ENCODE data around the gene ACTL8. TPM values are rescaled to one million over a fixed set of nuclear protein-coding genes. Genes with fewer than 3 reads are reported as not detected.

ACTL8 gene
- total RNA-seq, 1 donor from 2014 or later = not detected

DNA sequence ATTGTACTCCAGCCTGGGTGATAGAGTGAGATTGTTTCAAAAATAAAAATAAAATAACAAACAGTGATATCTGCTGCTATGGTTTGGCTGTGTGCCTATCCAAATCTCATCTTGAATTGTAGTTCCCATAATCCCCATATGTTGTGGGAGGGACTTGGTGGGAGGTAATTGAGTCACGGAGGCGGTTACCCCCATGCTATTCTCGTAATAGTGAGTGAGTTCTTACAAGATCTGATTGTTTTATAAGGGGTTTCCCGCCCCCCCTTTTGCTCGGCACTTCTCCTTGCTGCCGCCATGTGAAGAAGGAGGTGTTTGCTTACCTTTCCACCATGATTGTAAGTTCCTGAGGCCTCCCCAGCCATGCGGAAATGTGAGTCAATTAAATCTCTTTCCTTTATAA is 47.8 kb downstream of the ACTL8 start:
- Mint-ChIP-seq H3K4me3 (ENCODE audit: unreplicated experiment) (no peak overlapping the region), H3K36me3 (ENCODE audit: unreplicated experiment) (no peaks in the 10 kb centered on the region), H3K27me3 (ENCODE audit: unreplicated experiment) (peaks cover 4% of the 10 kb centered on the region), H3K27ac (ENCODE audit: unreplicated experiment) (no peak overlapping the region), H3K4me1 (ENCODE audit: low read depth, unreplicated experiment) (peaks cover 21% of the 10 kb centered on the region), H3K9me3 (ENCODE audit: unreplicated experiment) (peaks cover 4% of the 10 kb centered on the region)
- TF ChIP-seq, protein P1, sequence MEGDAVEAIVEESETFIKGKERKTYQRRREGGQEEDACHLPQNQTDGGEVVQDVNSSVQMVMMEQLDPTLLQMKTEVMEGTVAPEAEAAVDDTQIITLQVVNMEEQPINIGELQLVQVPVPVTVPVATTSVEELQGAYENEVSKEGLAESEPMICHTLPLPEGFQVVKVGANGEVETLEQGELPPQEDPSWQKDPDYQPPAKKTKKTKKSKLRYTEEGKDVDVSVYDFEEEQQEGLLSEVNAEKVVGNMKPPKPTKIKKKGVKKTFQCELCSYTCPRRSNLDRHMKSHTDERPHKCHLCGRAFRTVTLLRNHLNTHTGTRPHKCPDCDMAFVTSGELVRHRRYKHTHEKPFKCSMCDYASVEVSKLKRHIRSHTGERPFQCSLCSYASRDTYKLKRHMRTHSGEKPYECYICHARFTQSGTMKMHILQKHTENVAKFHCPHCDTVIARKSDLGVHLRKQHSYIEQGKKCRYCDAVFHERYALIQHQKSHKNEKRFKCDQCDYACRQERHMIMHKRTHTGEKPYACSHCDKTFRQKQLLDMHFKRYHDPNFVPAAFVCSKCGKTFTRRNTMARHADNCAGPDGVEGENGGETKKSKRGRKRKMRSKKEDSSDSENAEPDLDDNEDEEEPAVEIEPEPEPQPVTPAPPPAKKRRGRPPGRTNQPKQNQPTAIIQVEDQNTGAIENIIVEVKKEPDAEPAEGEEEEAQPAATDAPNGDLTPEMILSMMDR (IDR thresholded peaks at IDR 0.05; ENCODE audit: partially characterized antibody, unreplicated experiment) = no peak
- DNase-seq = no peak

DNA sequence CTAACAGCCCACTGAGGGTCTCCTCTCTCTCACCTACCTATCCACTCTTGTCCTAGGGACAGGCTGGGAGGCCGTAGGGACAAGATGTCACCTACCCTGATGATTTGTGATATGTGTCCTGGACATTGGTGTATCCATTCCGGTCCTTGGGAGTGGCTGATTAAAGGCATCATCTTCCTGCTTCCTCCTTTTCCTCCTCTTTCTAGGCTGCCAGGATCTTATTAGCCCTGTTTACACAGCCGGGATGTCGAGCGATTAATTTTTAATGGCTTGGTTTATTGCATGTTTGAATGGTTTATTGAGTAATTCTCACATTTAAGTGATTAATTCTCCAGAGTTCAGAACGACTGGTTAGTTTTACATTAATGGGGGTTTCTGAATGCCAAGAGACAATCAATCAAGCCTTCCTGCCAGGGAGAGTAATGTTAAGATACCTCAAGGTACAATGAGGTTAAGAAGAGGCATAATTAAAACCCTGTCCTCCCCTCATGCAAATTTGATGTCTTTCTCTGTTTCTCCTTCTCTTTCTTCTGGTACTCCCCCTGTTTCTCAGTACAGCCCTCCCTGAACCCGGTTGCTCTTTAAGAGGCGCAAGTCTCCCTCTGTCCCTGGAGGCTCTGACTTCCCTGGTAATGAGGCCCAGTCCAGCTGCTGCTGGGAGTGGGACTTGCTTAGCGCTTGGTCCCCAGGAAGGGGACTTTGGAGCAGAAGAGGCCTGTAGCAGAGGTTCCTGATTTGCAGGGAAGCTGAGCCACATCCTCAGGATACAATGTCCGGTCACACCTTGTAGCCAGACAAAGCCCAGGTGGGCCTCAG is 50.9 kb downstream of the ACTL8 start:
- H3K4me3 Mint-ChIP-seq (ENCODE audit: unreplicated experiment) = peak overlapping the region; percentile 22
- peaks cover 10% of the 10 kb centered on the region for H3K4me1 Mint-ChIP-seq (ENCODE audit: low read depth, unreplicated experiment)
- TF ChIP-seq, protein P1 (IDR thresholded peaks at IDR 0.05; ENCODE audit: partially characterized antibody, unreplicated experiment) = no peak
- no peaks in the 10 kb centered on the region for H3K36me3 Mint-ChIP-seq (ENCODE audit: unreplicated experiment)
- DNase-seq = no peak
- H3K27me3 Mint-ChIP-seq (ENCODE audit: unreplicated experiment) = peaks cover 4% of the 10 kb centered on the region
- H3K27ac Mint-ChIP-seq (ENCODE audit: unreplicated experiment) = no peak overlapping the region
- H3K9me3 Mint-ChIP-seq (ENCODE audit: unreplicated experiment) = peaks cover 4% of the 10 kb centered on the region

DNA sequence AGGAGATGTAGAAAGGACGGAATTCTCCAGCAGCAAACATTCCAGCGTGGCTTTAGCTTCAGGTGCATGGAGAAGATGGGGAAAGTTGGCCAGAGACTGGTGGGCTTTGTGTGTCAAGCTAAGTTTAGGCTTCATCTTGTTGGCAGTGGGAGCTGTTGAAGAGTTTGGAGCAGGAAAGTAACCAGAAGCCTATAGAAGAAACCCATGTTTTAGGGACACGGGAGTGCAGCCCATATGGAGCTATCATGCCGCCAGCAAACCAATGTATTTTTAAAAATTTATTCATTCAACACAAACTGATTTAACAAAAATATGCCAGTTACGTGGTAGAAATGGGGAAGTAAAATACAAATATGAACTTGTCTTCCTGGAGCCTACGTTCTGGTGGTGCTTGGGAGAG is 53.7 kb downstream of the ACTL8 start:
- TF ChIP-seq, protein P1 (IDR thresholded peaks at IDR 0.05; ENCODE audit: partially characterized antibody, unreplicated experiment) = no peak
- H3K9me3 Mint-ChIP-seq (ENCODE audit: unreplicated experiment) = peaks cover 4% of the 10 kb centered on the region
- H3K27me3 Mint-ChIP-seq (ENCODE audit: unreplicated experiment) = peaks cover 5% of the 10 kb centered on the region
- peaks cover 10% of the 10 kb centered on the region for H3K4me1 Mint-ChIP-seq (ENCODE audit: low read depth, unreplicated experiment)
- DNase-seq = no peak
- no peaks in the 10 kb centered on the region for H3K36me3 Mint-ChIP-seq (ENCODE audit: unreplicated experiment)
- no peak overlapping the region for H3K4me3 Mint-ChIP-seq (ENCODE audit: unreplicated experiment)
- H3K27ac Mint-ChIP-seq (ENCODE audit: unreplicated experiment) = no peak overlapping the region

DNA sequence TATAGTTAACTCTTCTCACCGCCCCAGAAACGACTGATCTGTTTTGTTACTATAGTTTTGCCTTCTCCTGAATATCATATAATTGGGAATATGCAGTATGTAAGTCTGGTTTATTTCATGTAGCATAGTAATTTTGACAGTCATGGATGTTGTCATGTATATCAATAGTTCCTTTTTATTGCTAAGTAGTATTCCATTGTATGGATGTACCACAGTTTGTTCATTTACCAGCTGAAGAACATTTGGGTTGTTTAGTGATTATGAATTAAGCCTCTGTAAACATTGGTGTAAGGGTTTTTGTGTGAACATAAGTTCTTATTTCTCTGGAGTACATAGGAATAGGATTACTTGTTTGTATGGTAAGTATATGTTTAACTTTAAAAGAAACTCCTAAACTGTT is 55.5 kb downstream of the ACTL8 start:
- H3K4me1 Mint-ChIP-seq (ENCODE audit: low read depth, unreplicated experiment) = peaks cover 10% of the 10 kb centered on the region

DNA sequence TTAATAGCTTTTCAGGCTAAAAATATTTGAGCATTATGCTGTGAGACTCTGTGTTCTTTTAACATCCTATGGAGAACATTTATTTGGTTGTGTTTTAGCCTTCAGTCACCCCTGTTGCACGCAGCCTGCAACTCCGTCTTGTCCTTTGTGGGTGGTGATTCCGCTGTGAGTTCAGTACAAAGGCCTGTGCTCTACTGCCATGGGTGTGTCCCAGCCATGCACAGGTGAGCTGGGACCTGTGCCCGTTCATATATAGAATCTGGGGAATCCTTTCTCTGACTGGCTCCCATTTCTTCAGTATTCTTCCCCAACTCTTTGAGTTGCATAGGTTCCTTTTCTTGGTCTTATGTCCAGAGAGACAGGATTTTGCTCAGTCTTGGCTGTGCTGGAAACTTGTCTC is 61.4 kb downstream of the ACTL8 start:
- H3K9me3 Mint-ChIP-seq (ENCODE audit: unreplicated experiment) = no peaks in the 10 kb centered on the region
- no peak overlapping the region for H3K4me3 Mint-ChIP-seq (ENCODE audit: unreplicated experiment)
- TF ChIP-seq, protein P1 (IDR thresholded peaks at IDR 0.05; ENCODE audit: partially characterized antibody, unreplicated experiment) = no peak
- H3K36me3 Mint-ChIP-seq (ENCODE audit: unreplicated experiment) = no peaks in the 10 kb centered on the region
- no peak for DNase-seq
- H3K27ac Mint-ChIP-seq (ENCODE audit: unreplicated experiment) = no peak overlapping the region
- no peaks in the 10 kb centered on the region for H3K27me3 Mint-ChIP-seq (ENCODE audit: unreplicated experiment)
- H3K4me1 Mint-ChIP-seq (ENCODE audit: low read depth, unreplicated experiment) = no peaks in the 10 kb centered on the region

More for the DNA sequence above, 55.5 kb downstream of the ACTL8 start:
- no peaks in the 10 kb centered on the region for H3K36me3 Mint-ChIP-seq (ENCODE audit: unreplicated experiment)
- H3K9me3 Mint-ChIP-seq (ENCODE audit: unreplicated experiment) = peaks cover 2% of the 10 kb centered on the region
- no peak overlapping the region for H3K4me3 Mint-ChIP-seq (ENCODE audit: unreplicated experiment)
- DNase-seq = no peak
- TF ChIP-seq, protein P1 (IDR thresholded peaks at IDR 0.05; ENCODE audit: partially characterized antibody, unreplicated experiment) = no peak
- H3K27me3 Mint-ChIP-seq (ENCODE audit: unreplicated experiment) = peaks cover 5% of the 10 kb centered on the region
- H3K27ac Mint-ChIP-seq (ENCODE audit: unreplicated experiment) = no peak overlapping the region
